Smooth muscle cell (in vitro differentiated cells): ENCODE measurements around the gene KANK2. TPM values are rescaled to one million over a fixed set of nuclear protein-coding genes. Genes with fewer than 3 reads are reported as not detected.

Source experiments
- DNase-seq: peaks from one replicate; lab custom pipeline; 2025; ENCODE audit not compliant: unreplicated experiment; lab: John Stamatoyannopoulos, UW
- H2AFZ ChIP-seq: fragments of 200-600 bp; sonication (generic); 2 replicates; pipeline ENCODE4 v1.6.0; 2016; ENCODE audit warnings: antibody characterized with exemption, low read depth, mild to moderate bottlenecking
- H3F3A ChIP-seq: fragments of 200-600 bp; sonication (generic); 2 replicates; pipeline ENCODE4 v1.6.0; 2017; ENCODE audit warnings: antibody characterized with exemption, low read depth
- H3K27ac ChIP-seq: fragments of 200-600 bp; sonication (generic); 2 replicates; pipeline ENCODE4 v1.5.1; 2016; ENCODE audit warnings: low read depth, mild to moderate bottlenecking
- H3K27me3 ChIP-seq: fragments of 200-600 bp; sonication (generic); 2 replicates; pipeline ENCODE4 v1.6.1; 2016; ENCODE audit warnings: low read depth, mild to moderate bottlenecking
- H3K36me3 ChIP-seq: fragments of 200-600 bp; sonication (generic); 2 replicates; pipeline ENCODE4 v1.5.1; 2016; ENCODE audit warnings: low read depth
- H3K4me1 ChIP-seq: fragments of 200-600 bp; sonication (generic); 2 replicates; pipeline ENCODE4 v1.5.1; 2016; ENCODE audit warnings: low read depth
- H3K4me2 ChIP-seq: fragments of 200-600 bp; sonication (generic); 2 replicates; pipeline ENCODE4 v1.6.0; 2016; ENCODE audit warnings: mild to moderate bottlenecking
- H3K4me3 ChIP-seq: fragments of 200-600 bp; sonication (generic); 2 replicates; pipeline ENCODE4 v1.5.1; 2016; ENCODE audit warnings: mild to moderate bottlenecking
- H3K79me2 ChIP-seq: fragments of 200-600 bp; sonication (generic); 2 replicates; pipeline ENCODE4 v1.6.0; 2016; ENCODE audit warnings: low read depth, mild to moderate bottlenecking
- H3K9ac ChIP-seq: fragments of 200-600 bp; sonication (generic); 2 replicates; pipeline ENCODE4 v1.6.0; 2016; ENCODE audit warnings: low read depth
- H3K9me3 ChIP-seq: fragments of 200-600 bp; sonication (generic); replicated peaks from 2 replicates; pipeline ENCODE4 v1.5.1; 2016; ENCODE audit warnings: low read depth
- H4K20me1 ChIP-seq: fragments of 200-600 bp; sonication (generic); 2 replicates; pipeline ENCODE4 v1.6.0; 2016; ENCODE audit warnings: low read depth
- CTCF ChIP-seq: fragments of 200-600 bp; sonication (generic); IDR thresholded peaks from 2 replicates; pipeline ENCODE4 v1.5.1; 2017; ENCODE audit warnings: borderline replicate concordance, mild to moderate bottlenecking, antibody characterized with exemption; ENCODE audit not compliant: insufficient read depth, poor library complexity, severe bottlenecking
- WGBS: methylation state at CpG from one replicate; pipeline ENCODE4 v1.1.7; 2016; ENCODE audit warnings: low lambda C conversion rate; 5-methylcytosine and 5-hydroxymethylcytosine counted together
- polyA plus RNA-seq: library from polyadenylated mRNA; unstranded; fragments of >200 nt; fragmentation: Nextera tagmentation; extraction: Ambion mirVana; gene quantifications from 2 replicates; pipeline ENCODE4 v1.2.1, GENCODE V29; 2016
- total RNA-seq: library from RNA; depleted of rRNA; stranded (reverse); fragments of >200 nt; gene quantifications from 2 replicates; pipeline ENCODE4 v1.2.3, GENCODE V29; 2014

Gene KANK2
- total and polyA plus RNA-seq, 2 experiments from 2014 or later: 28.1 to 32.0 TPM

GRCh38 chr19:11154683-11155047, 42.7 kb downstream of the KANK2 start:
- no peak for DNase-seq
- WGBS: 59% methylated on average over 6 of the region's 6 CpGs
- Histone ChIP-seq H2AFZ (no peak overlapping the region), H3K27ac (no peak overlapping the region), H3F3A (no peaks in the 10 kb centered on the region), H3K27me3 (no peaks in the 10 kb centered on the region), H3K79me2 (peaks cover 20% of the 10 kb centered on the region), H3K9ac (no peak overlapping the region), H4K20me1 (no peaks in the 10 kb centered on the region), H3K4me2 (peak overlapping the region; percentile 91), H3K4me3 (peak overlapping the region; percentile 70), H3K4me1 (peaks cover 7% of the 10 kb centered on the region), H3K36me3 (no peaks in the 10 kb centered on the region), H3K9me3 (no peaks in the 10 kb centered on the region)
- TF ChIP-seq CTCF: no peak

- no peak overlapping the region for H3K4me3 ChIP-seq
- H3K36me3 ChIP-seq: no peaks in the 10 kb centered on the region
- H4K20me1 ChIP-seq: no peaks in the 10 kb centered on the region
- H3F3A ChIP-seq: no peaks in the 10 kb centered on the region
- 76% methylated on average over 11 of the region's 11 CpGs for WGBS
- no peak overlapping the region for H2AFZ ChIP-seq
- peaks cover 20% of the 10 kb centered on the region for H3K79me2 ChIP-seq
- peaks cover 7% of the 10 kb centered on the region for H3K4me1 ChIP-seq
- no peaks in the 10 kb centered on the region for H3K9me3 ChIP-seq
- no peak overlapping the region for H3K9ac ChIP-seq
- no peak overlapping the region for H3K27ac ChIP-seq
- no peaks in the 10 kb centered on the region for H3K27me3 ChIP-seq
- no peak overlapping the region for H3K4me2 ChIP-seq
- DNase-seq: no peak
- TF ChIP-seq CTCF: no peak
Observed at GRCh38 chr19:11152318-11153062, 44.9 kb downstream of the KANK2 start.

GRCh38 chr19:11151181-11151580, 46.2 kb downstream of the KANK2 start:
- Histone ChIP-seq H3K79me2 (peaks cover 20% of the 10 kb centered on the region), H2AFZ (no peak overlapping the region), H3K4me1 (peaks cover 7% of the 10 kb centered on the region), H3K9me3 (no peaks in the 10 kb centered on the region), H3F3A (no peaks in the 10 kb centered on the region), H4K20me1 (no peaks in the 10 kb centered on the region), H3K4me3 (no peak overlapping the region), H3K9ac (no peak overlapping the region), H3K27me3 (no peaks in the 10 kb centered on the region), H3K4me2 (no peak overlapping the region), H3K27ac (no peak overlapping the region), H3K36me3 (no peaks in the 10 kb centered on the region)
- no peak for DNase-seq
- TF ChIP-seq CTCF: no peak
- WGBS: 78% methylated on average over 7 of the region's 7 CpGs

- no peak for DNase-seq
- TF ChIP-seq CTCF: no peak
- Histone ChIP-seq H3K27ac (no peak overlapping the region), H3K4me1 (peaks cover 12% of the 10 kb centered on the region), H3K4me3 (no peak overlapping the region), H2AFZ (no peak overlapping the region), H3K79me2 (no peaks in the 10 kb centered on the region), H3K27me3 (no peaks in the 10 kb centered on the region), H3K36me3 (no peaks in the 10 kb centered on the region), H3K4me2 (no peak overlapping the region), H3F3A (peaks cover 20% of the 10 kb centered on the region), H3K9me3 (no peaks in the 10 kb centered on the region), H4K20me1 (no peaks in the 10 kb centered on the region), H3K9ac (no peak overlapping the region)
- WGBS: 85% methylated on average over 14 of the region's 14 CpGs
Observed at GRCh38 chr19:11148001-11148400, 49.3 kb downstream of the KANK2 start.
